Psoas muscle (tissue), 8 donors: ENCODE data around the gene STK10. TPM values are rescaled to one million over a fixed set of nuclear protein-coding genes. Genes with fewer than 3 reads are reported as not detected.

ENCODE experiments used
- ATAC-seq, 4 donors: fragments of 200-7000 bp; cut with Tn5 transposase; one replicate each; pipeline ENCODE4 v1.9.1; 2020; ENCODE audit warnings: moderate library complexity in 3 of 4, mild to moderate bottlenecking in 2 of 4
- DNase-seq, 2 donors: peaks; one replicate each; pipeline ENCODE4 v3.0.0-alpha.2; 2020
- H3K27ac ChIP-seq: fragments of 200-600 bp; one replicate; pipeline ENCODE4 v1.8.0; 2022
- H3K27me3 ChIP-seq, 3 donors: fragments of 200-600 bp in 1 of 3; one replicate each; pipeline versions ENCODE4 v1.6.1 to v1.8.0; 2013 to 2022; ENCODE audit warnings: low read length in 2 of 3, mild to moderate bottlenecking in 2 of 3, moderate library complexity in 1 of 3; ENCODE audit not compliant: insufficient read depth in 3 of 3
- H3K36me3 ChIP-seq, 2 donors: fragments of 200-600 bp in 1 of 2; one replicate each; pipeline versions ENCODE4 v1.6.1 to v1.8.0; 2013 to 2022; ENCODE audit warnings: low read depth in 1 of 2, mild to moderate bottlenecking in 1 of 2, moderate library complexity in 1 of 2; ENCODE audit not compliant: insufficient read depth in 1 of 2
- H3K4me1 ChIP-seq: fragments of 200-600 bp; one replicate; pipeline ENCODE4 v1.8.0; 2022
- H3K4me3 ChIP-seq: fragments of 200-600 bp; one replicate; pipeline ENCODE4 v1.8.0; 2022; ENCODE audit warnings: mild to moderate bottlenecking
- H3K9me3 ChIP-seq: fragments of 200-600 bp; one replicate; pipeline ENCODE4 v1.8.0; 2022
- CTCF ChIP-seq: fragments of 200-600 bp; IDR thresholded peaks from one replicate; pipeline ENCODE4 v1.8.0; 2022; ENCODE audit warnings: antibody characterized with exemption
- WGBS, 3 donors: extraction: QIAGEN DNeasy Blood & Tissue Kit; methylation state at CpG; one replicate each; pipeline versions ENCODE4 v1.1.6 to v1.1.7; 2013; 5-methylcytosine and 5-hydroxymethylcytosine counted together
- intact Hi-C, 2 donors: fragments of 100-400 bp; cut with DNase I; formaldehyde crosslinking; loops; one replicate each; pipeline versions ENCODE4 v1.11.0 to v1.14.2; 2022
- polyA plus RNA-seq, 3 donors: library from polyadenylated mRNA; stranded (reverse); fragments of 200-250 nt; gene quantifications; one replicate each; pipeline ENCODE4 v1.2.3, GENCODE V29; 2013
- total RNA-seq, 4 donors: library from RNA; stranded (reverse); fragmentation: NEBNext Ultra II Directional in 2 of 4; extraction: Animal tissue kit (Norgen Biotek cat#: 25700) in 2 of 4; gene quantifications; one replicate each; pipeline versions ENCODE4 v1.2.1 to v1.2.4, GENCODE V29; 2021 to 2023
- donor health status: healthy with polysubstance abuse.
- donor health status: DM: no; HTN: no; CAD: no; lungs with moderate emphysema.
- donor health status: Bipolar disorder and iron deficiency.
- donor health status: healthy.
- donor health status: DM: yes; HTN: yes; CAD: no.
- donor health status: DM: no; HTN: no; CAD: no.
- donor health status: DM: no; HTN: no; CAD: no.
- donor health status: DM: yes; HTN: yes; CAD: no.

STK10 gene
- total and polyA plus RNA-seq, 7 donors: 1.9 to 8.6 (median 6.2) TPM

GRCh38 chr5:172140120-172140519, 47.9 kb downstream of the STK10 start:
- Histone ChIP-seq H3K4me3 (no peak overlapping the region), H3K27ac (no peak overlapping the region), H3K27me3 (no peaks in the 10 kb centered on the region), H3K9me3 (no peaks in the 10 kb centered on the region), H3K4me1 (peaks cover 4% of the 10 kb centered on the region), H3K36me3 (no peaks in the 10 kb centered on the region)
- no peak for TF ChIP-seq CTCF
- DNase-seq: no peak
- 88 to 89% (median 88%) methylated on average over 9 of the region's 9 CpGs for WGBS, 3 donors
- no peak for ATAC-seq
- intact Hi-C loops: no loop called here

GRCh38 chr5:172137046-172137445, 51.0 kb downstream of the STK10 start:
- no peaks in the 10 kb centered on the region for H3K36me3 ChIP-seq
- H3K27me3 ChIP-seq: no peaks in the 10 kb centered on the region
- no peak for ATAC-seq
- 88 to 91% (median 88%) methylated on average over 3 of the region's 3 CpGs for WGBS, 3 donors
- DNase-seq: no peak
- no peaks in the 10 kb centered on the region for H3K4me1 ChIP-seq
- intact Hi-C loops: no loop called here
- H3K4me3 ChIP-seq: no peak overlapping the region
- no peak for TF ChIP-seq CTCF
- no peak overlapping the region for H3K27ac ChIP-seq
- no peaks in the 10 kb centered on the region for H3K9me3 ChIP-seq

- Histone ChIP-seq H3K9me3 (no peaks in the 10 kb centered on the region), H3K27me3 (no peaks in the 10 kb centered on the region), H3K4me1 (no peaks in the 10 kb centered on the region), H3K36me3 (no peaks in the 10 kb centered on the region), H3K27ac (no peak overlapping the region), H3K4me3 (no peak overlapping the region)
- DNase-seq: peak in 1 of 2 donors; percentile 39
- no peak for TF ChIP-seq CTCF
- peak; percentile 27 to 67 (median 64) for ATAC-seq
- intact Hi-C loops: no loop called here
- WGBS, 3 donors: 72 to 76% (median 74%) methylated on average over 10 of the region's 10 CpGs
Measured at GRCh38 chr5:172133359-172134029, 54.5 kb downstream of the STK10 start.

- WGBS, 3 donors: 92 to 95% (median 95%) methylated on average over 2 of the region's 2 CpGs
- TF ChIP-seq CTCF: no peak
- Histone ChIP-seq H3K27ac (no peak overlapping the region), H3K27me3 (no peaks in the 10 kb centered on the region), H3K4me3 (no peak overlapping the region), H3K4me1 (no peaks in the 10 kb centered on the region), H3K36me3 (no peaks in the 10 kb centered on the region), H3K9me3 (no peaks in the 10 kb centered on the region)
- ATAC-seq: no peak
- intact Hi-C loops: no loop called here
- no peak for DNase-seq
Measured at GRCh38 chr5:172131690-172132089, 56.3 kb downstream of the STK10 start.
